H9 (cell line): Measurements from ENCODE around the gene SYNGR1. TPM values are rescaled to one million over a fixed set of nuclear protein-coding genes. Genes with fewer than 3 reads are reported as not detected.

Experiments
- DNase-seq: peaks from one replicate; pipeline ENCODE4 v3.0.0-alpha.2; 2017
- H2AFZ ChIP-seq: one replicate; pipeline ENCODE4 v1.6.1; 2013; ENCODE audit warnings: mild to moderate bottlenecking, low read length, control low read depth, moderate library complexity
- H2AK5ac ChIP-seq: 2 replicates; pipeline ENCODE4 v1.6.1; 2013; ENCODE audit warnings: low read length, control low read depth, mixed read lengths; ENCODE audit not compliant: insufficient read length
- H2BK120ac ChIP-seq: one replicate; pipeline ENCODE4 v1.6.1; 2013; ENCODE audit warnings: low read depth, mild to moderate bottlenecking, low read length, control low read depth, inconsistent platforms; ENCODE audit not compliant: poor library complexity, severe bottlenecking
- H2BK12ac ChIP-seq: 2 replicates; pipeline ENCODE4 v1.6.1; 2013; ENCODE audit warnings: low read length, control low read depth, mixed read lengths, low read depth; ENCODE audit not compliant: insufficient read length
- H2BK15ac ChIP-seq: 2 replicates; pipeline ENCODE4 v1.6.1; 2013; ENCODE audit warnings: low read depth, low read length, control low read depth
- H2BK20ac ChIP-seq: one replicate; pipeline ENCODE4 v1.6.1; 2013; ENCODE audit warnings: low read depth, mild to moderate bottlenecking, low read length, control low read depth, inconsistent platforms; ENCODE audit not compliant: poor library complexity, severe bottlenecking
- H2BK5ac ChIP-seq: 2 replicates; pipeline ENCODE4 v1.6.1; 2013; ENCODE audit warnings: low read length, control low read depth, mixed read lengths; ENCODE audit not compliant: insufficient read length
- H3K14ac ChIP-seq: 2 replicates; pipeline ENCODE4 v1.6.1; 2013; ENCODE audit warnings: low read length, control low read depth; ENCODE audit not compliant: insufficient read depth
- H3K18ac ChIP-seq: 2 replicates; pipeline ENCODE4 v1.6.1; 2013; ENCODE audit warnings: low read depth, mild to moderate bottlenecking, mixed read lengths, low read length, control low read depth; ENCODE audit not compliant: insufficient read length
- H3K23ac ChIP-seq: 2 replicates; pipeline ENCODE4 v1.6.1; 2013; ENCODE audit warnings: low read length, control low read depth, mixed read lengths, low read depth; ENCODE audit not compliant: insufficient read length
- H3K23me2 ChIP-seq: 2 replicates; pipeline ENCODE4 v1.6.1; 2013; ENCODE audit warnings: low read depth, mild to moderate bottlenecking, mixed read lengths, low read length, control low read depth; ENCODE audit not compliant: insufficient read length, poor library complexity, severe bottlenecking
- H3K27ac ChIP-seq: 2 replicates; pipeline ENCODE4 v1.5.1; 2013; ENCODE audit warnings: low read length, control low read depth, mixed read lengths, low read depth; ENCODE audit not compliant: insufficient read length
- H3K27me3 ChIP-seq: 2 replicates; pipeline ENCODE4 v1.6.1; 2013; ENCODE audit warnings: low read length, control low read depth, inconsistent platforms; ENCODE audit not compliant: insufficient read depth
- H3K4ac ChIP-seq: 2 replicates; pipeline ENCODE4 v1.6.1; 2013; ENCODE audit warnings: low read depth, mild to moderate bottlenecking, control low read depth, inconsistent platforms, low read length, moderate library complexity
- H3K4me1 ChIP-seq: 2 replicates; pipeline ENCODE4 v1.6.1; 2013; ENCODE audit warnings: low read length, control low read depth, inconsistent platforms; ENCODE audit not compliant: insufficient read depth
- H3K4me2 ChIP-seq: 2 replicates; pipeline ENCODE4 v1.6.1; 2013; ENCODE audit warnings: low read length, control low read depth, mixed read lengths; ENCODE audit not compliant: insufficient read length, insufficient read depth
- H3K56ac ChIP-seq: 2 replicates; pipeline ENCODE4 v1.6.1; 2013; ENCODE audit warnings: low read depth, mild to moderate bottlenecking, mixed read lengths, low read length, control low read depth; ENCODE audit not compliant: insufficient read length
- H3K79me1 ChIP-seq: 2 replicates; pipeline ENCODE4 v1.6.1; 2013; ENCODE audit warnings: low read depth, mild to moderate bottlenecking, moderate library complexity, low read length, control low read depth, inconsistent platforms; ENCODE audit not compliant: insufficient read depth, poor library complexity, severe bottlenecking
- H3K79me2 ChIP-seq: 2 replicates; pipeline ENCODE4 v1.6.1; 2013; ENCODE audit warnings: low read length, control low read depth, inconsistent platforms; ENCODE audit not compliant: insufficient read depth
- H3K9ac ChIP-seq: 2 replicates; pipeline ENCODE4 v1.6.1; 2013; ENCODE audit warnings: low read length, control low read depth, mixed read lengths; ENCODE audit not compliant: insufficient read length; ENCODE audit errors: extremely low read depth
- H3K9me3 ChIP-seq: one replicate; pipeline ENCODE4 v1.6.1; 2013; ENCODE audit warnings: low read depth, low read length, inconsistent platforms; ENCODE audit not compliant: control insufficient read depth
- H3T11ph ChIP-seq: one replicate; pipeline ENCODE4 v1.6.1; 2013; ENCODE audit warnings: mild to moderate bottlenecking, low read length, control low read depth, inconsistent platforms
- H4K20me1 ChIP-seq: one replicate; pipeline ENCODE4 v1.6.1; 2013; ENCODE audit not compliant: control insufficient read depth, insufficient read length, insufficient read depth
- H4K5ac ChIP-seq: 2 replicates; pipeline ENCODE4 v1.6.1; 2013; ENCODE audit warnings: low read depth, mild to moderate bottlenecking, mixed read lengths, low read length, control low read depth; ENCODE audit not compliant: insufficient read length
- H4K8ac ChIP-seq: replicated peaks from 2 replicates; pipeline ENCODE4 v1.6.1; 2013; ENCODE audit warnings: low read length, control low read depth, mixed read lengths, low read depth; ENCODE audit not compliant: insufficient read length
- H4K91ac ChIP-seq: 2 replicates; pipeline ENCODE4 v1.6.1; 2013; ENCODE audit warnings: low read depth, mild to moderate bottlenecking, moderate library complexity, mixed read lengths, low read length, control low read depth; ENCODE audit not compliant: insufficient read length
- H3K27ac Mint-ChIP-seq, 3 experiments: 2 replicates in 2 of 3; 3 replicates in 1 of 3; pipeline ENCODE4 v1.8.0; 2020 to 2021; ENCODE audit warnings: mixed read lengths in 3 of 3, mild to moderate bottlenecking in 1 of 3, moderate library complexity in 1 of 3
- H3K27me3 Mint-ChIP-seq: 2 replicates; pipeline ENCODE4 v1.8.0; 2021; ENCODE audit warnings: low read depth, mild to moderate bottlenecking, moderate library complexity, mixed read lengths
- H3K36me3 Mint-ChIP-seq, 3 experiments: 2 replicates in 2 of 3; 3 replicates in 1 of 3; pipeline ENCODE4 v1.8.0; 2020 to 2021; ENCODE audit warnings: low read depth in 3 of 3, mixed read lengths in 3 of 3; ENCODE audit not compliant: insufficient read depth in 1 of 3
- H3K4me1 Mint-ChIP-seq, 2 experiments: 2 replicates each; pipeline ENCODE4 v1.8.0; 2020; ENCODE audit warnings: mixed read lengths in 2 of 2
- H3K4me3 Mint-ChIP-seq, 2 experiments: 2 replicates in 1 of 2; 3 replicates in 1 of 2; pipeline ENCODE4 v1.8.0; 2020 to 2021; ENCODE audit warnings: mild to moderate bottlenecking in 2 of 2, mixed read lengths in 2 of 2, moderate library complexity in 1 of 2
- H3K9me3 Mint-ChIP-seq, 2 experiments: 2 replicates in 1 of 2; 3 replicates in 1 of 2; pipeline ENCODE4 v1.8.0; 2020; ENCODE audit warnings: mild to moderate bottlenecking in 2 of 2, mixed read lengths in 2 of 2, moderate library complexity in 1 of 2
- CTCF ChIP-seq: fragments of 200-600 bp; sonication (generic); conservative IDR thresholded peaks from 3 replicates; pipeline ENCODE4 v1.8.0; 2021; ENCODE audit warnings: antibody characterized with exemption, mild to moderate bottlenecking
- WGBS: extraction: QIAGEN DNeasy Blood & Tissue Kit; methylation state at CpG from one replicate; pipeline ENCODE4 v1.1.7; 2013; ENCODE audit warnings: missing lambda C conversion rate, low lambda C conversion rate, mixed read lengths; ENCODE audit not compliant: insufficient read length; ENCODE audit errors: extremely low coverage; 5-methylcytosine and 5-hydroxymethylcytosine counted together
- total RNA-seq: library from RNA; stranded (reverse); gene quantifications from 2 replicates; pipeline ENCODE4 v1.2.1, GENCODE V29; 2021

Gene SYNGR1
- total RNA-seq, 1 experiment from 2014 or later: 13.2 TPM

GRCh38 chr22:39362271-39362670, 12.5 kb downstream of the SYNGR1 start:
- no peak overlapping the region for H2BK12ac ChIP-seq
- Mint-ChIP-seq H3K27ac (no peak overlapping the region), H3K27me3 (no peaks in the 10 kb centered on the region; the same call in none of the 2 replicates), H3K36me3 (peaks cover 7 to 22% (median 10%) of the 10 kb centered on the region in 3 experiments; a peak in 6 of 7 replicates), H3K4me3 (no peak overlapping the region), H3K9me3 (no peaks in the 10 kb centered on the region), H3K4me1 (peaks cover 34 to 60% of the 10 kb centered on the region in 2 experiments)
- no peak overlapping the region for H3K14ac ChIP-seq
- H2AK5ac ChIP-seq: no peak overlapping the region
- no peak overlapping the region for H3K9ac ChIP-seq
- H4K5ac ChIP-seq: no peak overlapping the region
- H3K27me3 ChIP-seq: no peaks in the 10 kb centered on the region
- H3K27ac ChIP-seq: no peak overlapping the region
- H3K9me3 ChIP-seq: no peaks in the 10 kb centered on the region
- H3K23me2 ChIP-seq: peaks cover 4% of the 10 kb centered on the region
- no peak overlapping the region for H4K91ac ChIP-seq
- H3K4me1 ChIP-seq: peaks cover 6% of the 10 kb centered on the region; the same call in 1 of the 2 replicates
- no peak overlapping the region for H3K4ac ChIP-seq
- H4K20me1 ChIP-seq: peaks cover 2% of the 10 kb centered on the region
- no peak overlapping the region for H3K18ac ChIP-seq
- no peak for TF ChIP-seq CTCF
- H2AFZ ChIP-seq: no peak overlapping the region
- H3K79me1 ChIP-seq: no peaks in the 10 kb centered on the region
- no CpG with 5 or more reads among the region's 11 CpGs for WGBS
- peak; percentile 46 for DNase-seq
- no peak overlapping the region for H3K23ac ChIP-seq
- H3K4me2 ChIP-seq: no peak overlapping the region
- no peak overlapping the region for H3T11ph ChIP-seq
- no peak overlapping the region for H2BK5ac ChIP-seq
- no peak overlapping the region for H2BK20ac ChIP-seq
- no peak overlapping the region for H4K8ac ChIP-seq
- H3K79me2 ChIP-seq: no peaks in the 10 kb centered on the region
- no peak overlapping the region for H2BK120ac ChIP-seq
- no peak overlapping the region for H2BK15ac ChIP-seq
- no peak overlapping the region for H3K56ac ChIP-seq
